SK-N-SH treated with all-trans-retinoic acid at 6 μM for 48 hours (cell line): ENCODE measurements around the gene GLMN.
A peak's percentile ranks its signal among the peaks of the same experiment; 100 is the strongest.
"Not testable (repeated sequence)": the region's sequence is repeated elsewhere in the genome, so short reads cannot be mapped to it uniquely, and the experiment has no call there.

Experiments used
- ATAC-seq: fragments of 200-7000 bp; cut with Tn5 transposase; 3 replicates; pipeline ENCODE4 v1.9.1; 2020; ENCODE audit warnings: mild to moderate bottlenecking, moderate library complexity
- ARNTL ChIP-seq: fragments of 450-650 bp; formaldehyde crosslinking; IDR thresholded peaks from 2 replicates; pipeline ENCODE4 v1.5.0; 2020; ENCODE audit warnings: low read depth, mild to moderate bottlenecking, moderate library complexity, borderline replicate concordance
- CSDC2 ChIP-seq: fragments of 250-450 bp; sonication (Bioruptor Pico); IDR thresholded peaks from 2 replicates; pipeline ENCODE4 v1.5.0; 2020; ENCODE audit warnings: mild to moderate bottlenecking, moderate library complexity
- ESRRG ChIP-seq: fragments of 250-450 bp; sonication (Bioruptor Pico); IDR thresholded peaks from 2 replicates; pipeline ENCODE4 v1.6.1; 2021; ENCODE audit warnings: mild to moderate bottlenecking
- ISL1 ChIP-seq: fragments of 250-450 bp; sonication (Bioruptor Pico); IDR thresholded peaks from 2 replicates; pipeline ENCODE4 v2.1.2; 2022; ENCODE audit warnings: mild to moderate bottlenecking, moderate library complexity
- OSR1 ChIP-seq: fragments of 250-450 bp; sonication (Bioruptor Pico); IDR thresholded peaks from 2 replicates; pipeline ENCODE4 v1.8.0; 2022; ENCODE audit warnings: moderate library complexity, mild to moderate bottlenecking, inconsistent platforms
- PPARA ChIP-seq: fragments of 250-450 bp; sonication (Bioruptor Pico); IDR thresholded peaks from 2 replicates; pipeline ENCODE4 v1.5.0; 2020; ENCODE audit warnings: mild to moderate bottlenecking, borderline replicate concordance
- RARB ChIP-seq: fragments of 250-450 bp; sonication (Bioruptor Pico); IDR thresholded peaks from 2 replicates; pipeline ENCODE4 v1.8.0; 2021; ENCODE audit warnings: mild to moderate bottlenecking, moderate library complexity
- TCF4 ChIP-seq: fragments of 250-450 bp; sonication (Bioruptor Pico); IDR thresholded peaks from 2 replicates; pipeline ENCODE4 v1.8.0; 2021; ENCODE audit warnings: mild to moderate bottlenecking, moderate library complexity, borderline replicate concordance
- ZC3H10 ChIP-seq: fragments of 250-450 bp; sonication (Bioruptor Pico); IDR thresholded peaks from 2 replicates; pipeline ENCODE4 v1.5.1; 2021; ENCODE audit warnings: mild to moderate bottlenecking, moderate library complexity
- ZFP3 ChIP-seq: fragments of 250-450 bp; sonication (Bioruptor Pico); IDR thresholded peaks from 2 replicates; pipeline ENCODE4 v1.5.0; 2020; ENCODE audit warnings: mild to moderate bottlenecking, moderate library complexity
- ZFP30 ChIP-seq: fragments of 450-650 bp; formaldehyde crosslinking; IDR thresholded peaks from 2 replicates; pipeline ENCODE4 v1.5.0; 2022; ENCODE audit warnings: mild to moderate bottlenecking, moderate library complexity
- ZNF565 ChIP-seq: fragments of 450-650 bp; formaldehyde crosslinking; conservative IDR thresholded peaks from 2 replicates; pipeline ENCODE4 v1.5.0; 2020; ENCODE audit warnings: low read depth, mild to moderate bottlenecking, moderate library complexity
- ZNF70 ChIP-seq: fragments of 450-650 bp; formaldehyde crosslinking; IDR thresholded peaks from 2 replicates; pipeline ENCODE4 v1.5.0; 2020; ENCODE audit warnings: mild to moderate bottlenecking, moderate library complexity
- TF ChIP-seq, protein P1 (sequence below): fragments of 250-450 bp; sonication (Bioruptor Pico); IDR thresholded peaks from 2 replicates; pipeline ENCODE4 v1.5.0; 2020; ENCODE audit warnings: mild to moderate bottlenecking, moderate library complexity
- TF ChIP-seq, protein P2 (sequence below): fragments of 250-450 bp; sonication (Bioruptor Pico); IDR thresholded peaks from 2 replicates; pipeline ENCODE4 v1.8.0; 2021; ENCODE audit warnings: low read depth, mild to moderate bottlenecking, moderate library complexity, borderline replicate concordance
- TF ChIP-seq, protein P3 (sequence below): fragments of 250-450 bp; sonication (Bioruptor Pico); IDR thresholded peaks from 2 replicates; pipeline ENCODE4 v1.5.1; 2021; ENCODE audit warnings: mild to moderate bottlenecking, moderate library complexity
- TF ChIP-seq, protein P4 (sequence below): fragments of 250-450 bp; sonication (Bioruptor Pico); IDR thresholded peaks from 2 replicates; pipeline ENCODE4 v1.8.0; 2020; ENCODE audit warnings: mild to moderate bottlenecking, moderate library complexity, borderline replicate concordance
- TF ChIP-seq, protein P5 (sequence below): fragments of 250-450 bp; sonication (Bioruptor Pico); IDR thresholded peaks from 2 replicates; pipeline ENCODE4 v1.5.1; 2020; ENCODE audit warnings: low read depth, mild to moderate bottlenecking, moderate library complexity

The GLMN gene

GRCh38 chr1:92298213-92298572 lies 594 bp downstream of the GLMN start (continued):
- TF ChIP-seq, protein P1, sequence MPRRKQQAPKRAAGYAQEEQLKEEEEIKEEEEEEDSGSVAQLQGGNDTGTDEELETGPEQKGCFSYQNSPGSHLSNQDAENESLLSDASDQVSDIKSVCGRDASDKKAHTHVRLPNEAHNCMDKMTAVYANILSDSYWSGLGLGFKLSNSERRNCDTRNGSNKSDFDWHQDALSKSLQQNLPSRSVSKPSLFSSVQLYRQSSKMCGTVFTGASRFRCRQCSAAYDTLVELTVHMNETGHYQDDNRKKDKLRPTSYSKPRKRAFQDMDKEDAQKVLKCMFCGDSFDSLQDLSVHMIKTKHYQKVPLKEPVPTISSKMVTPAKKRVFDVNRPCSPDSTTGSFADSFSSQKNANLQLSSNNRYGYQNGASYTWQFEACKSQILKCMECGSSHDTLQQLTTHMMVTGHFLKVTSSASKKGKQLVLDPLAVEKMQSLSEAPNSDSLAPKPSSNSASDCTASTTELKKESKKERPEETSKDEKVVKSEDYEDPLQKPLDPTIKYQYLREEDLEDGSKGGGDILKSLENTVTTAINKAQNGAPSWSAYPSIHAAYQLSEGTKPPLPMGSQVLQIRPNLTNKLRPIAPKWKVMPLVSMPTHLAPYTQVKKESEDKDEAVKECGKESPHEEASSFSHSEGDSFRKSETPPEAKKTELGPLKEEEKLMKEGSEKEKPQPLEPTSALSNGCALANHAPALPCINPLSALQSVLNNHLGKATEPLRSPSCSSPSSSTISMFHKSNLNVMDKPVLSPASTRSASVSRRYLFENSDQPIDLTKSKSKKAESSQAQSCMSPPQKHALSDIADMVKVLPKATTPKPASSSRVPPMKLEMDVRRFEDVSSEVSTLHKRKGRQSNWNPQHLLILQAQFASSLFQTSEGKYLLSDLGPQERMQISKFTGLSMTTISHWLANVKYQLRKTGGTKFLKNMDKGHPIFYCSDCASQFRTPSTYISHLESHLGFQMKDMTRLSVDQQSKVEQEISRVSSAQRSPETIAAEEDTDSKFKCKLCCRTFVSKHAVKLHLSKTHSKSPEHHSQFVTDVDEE (CRISPR knock-in tag), result no peak
- TF ChIP-seq ESRRG (CRISPR knock-in tag) (no peak), CSDC2 (CRISPR knock-in tag) (no peak)
- TF ChIP-seq, protein P2, sequence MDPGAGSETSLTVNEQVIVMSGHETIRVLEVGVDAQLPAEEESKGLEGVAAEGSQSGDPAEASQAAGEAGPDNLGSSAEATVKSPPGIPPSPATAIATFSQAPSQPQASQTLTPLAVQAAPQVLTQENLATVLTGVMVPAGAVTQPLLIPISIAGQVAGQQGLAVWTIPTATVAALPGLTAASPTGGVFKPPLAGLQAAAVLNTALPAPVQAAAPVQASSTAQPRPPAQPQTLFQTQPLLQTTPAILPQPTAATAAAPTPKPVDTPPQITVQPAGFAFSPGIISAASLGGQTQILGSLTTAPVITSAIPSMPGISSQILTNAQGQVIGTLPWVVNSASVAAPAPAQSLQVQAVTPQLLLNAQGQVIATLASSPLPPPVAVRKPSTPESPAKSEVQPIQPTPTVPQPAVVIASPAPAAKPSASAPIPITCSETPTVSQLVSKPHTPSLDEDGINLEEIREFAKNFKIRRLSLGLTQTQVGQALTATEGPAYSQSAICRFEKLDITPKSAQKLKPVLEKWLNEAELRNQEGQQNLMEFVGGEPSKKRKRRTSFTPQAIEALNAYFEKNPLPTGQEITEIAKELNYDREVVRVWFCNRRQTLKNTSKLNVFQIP (CRISPR knock-in tag), result no peak
- TF ChIP-seq, all 23 proteins: peak for 0

DNA sequence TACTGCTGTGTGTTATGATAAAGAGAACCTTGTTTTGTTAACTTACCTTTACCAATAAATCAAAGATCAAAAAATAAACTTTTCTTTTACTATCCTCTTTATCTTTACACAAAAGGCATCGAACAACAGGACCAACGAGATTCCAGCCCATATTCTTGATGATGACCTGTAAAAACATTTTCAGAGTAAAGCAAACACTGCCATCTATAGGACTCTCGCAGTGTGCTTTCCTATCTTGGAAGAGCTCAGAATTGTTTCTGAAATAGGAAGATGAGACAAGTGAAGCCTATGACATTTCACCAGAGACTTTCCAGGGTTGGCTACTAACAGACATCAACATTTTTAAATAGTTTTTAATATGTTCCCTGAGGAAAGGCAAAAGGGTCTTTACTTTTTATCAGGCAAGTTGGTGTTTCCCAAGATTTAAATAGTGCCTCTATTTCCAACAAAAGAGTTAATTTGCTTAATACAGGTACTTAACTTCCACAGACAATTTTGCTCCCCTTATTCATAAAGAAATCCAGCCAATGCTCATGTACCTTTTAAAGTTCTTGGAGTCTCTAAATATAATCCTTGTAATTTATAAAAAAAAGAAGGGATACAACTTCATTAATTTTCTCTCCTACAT lies 7.3 kb downstream of the GLMN start:
- TF ChIP-seq CSDC2 (CRISPR knock-in tag), result no peak
- TF ChIP-seq ZNF565 (CRISPR knock-in tag), result no peak
- TF ChIP-seq, protein P3, sequence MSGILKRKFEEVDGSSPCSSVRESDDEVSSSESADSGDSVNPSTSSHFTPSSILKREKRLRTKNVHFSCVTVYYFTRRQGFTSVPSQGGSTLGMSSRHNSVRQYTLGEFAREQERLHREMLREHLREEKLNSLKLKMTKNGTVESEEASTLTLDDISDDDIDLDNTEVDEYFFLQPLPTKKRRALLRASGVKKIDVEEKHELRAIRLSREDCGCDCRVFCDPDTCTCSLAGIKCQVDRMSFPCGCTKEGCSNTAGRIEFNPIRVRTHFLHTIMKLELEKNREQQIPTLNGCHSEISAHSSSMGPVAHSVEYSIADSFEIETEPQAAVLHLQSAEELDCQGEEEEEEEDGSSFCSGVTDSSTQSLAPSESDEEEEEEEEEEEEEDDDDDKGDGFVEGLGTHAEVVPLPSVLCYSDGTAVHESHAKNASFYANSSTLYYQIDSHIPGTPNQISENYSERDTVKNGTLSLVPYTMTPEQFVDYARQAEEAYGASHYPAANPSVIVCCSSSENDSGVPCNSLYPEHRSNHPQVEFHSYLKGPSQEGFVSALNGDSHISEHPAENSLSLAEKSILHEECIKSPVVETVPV (CRISPR knock-in tag), result no peak
- TF ChIP-seq ZFP3, result no peak
- peak; percentile 89 for ATAC-seq

GRCh38 chr1:92281411-92281810 lies 17.4 kb downstream of the GLMN start:
- ATAC-seq, result not testable (repeated sequence)

DNA sequence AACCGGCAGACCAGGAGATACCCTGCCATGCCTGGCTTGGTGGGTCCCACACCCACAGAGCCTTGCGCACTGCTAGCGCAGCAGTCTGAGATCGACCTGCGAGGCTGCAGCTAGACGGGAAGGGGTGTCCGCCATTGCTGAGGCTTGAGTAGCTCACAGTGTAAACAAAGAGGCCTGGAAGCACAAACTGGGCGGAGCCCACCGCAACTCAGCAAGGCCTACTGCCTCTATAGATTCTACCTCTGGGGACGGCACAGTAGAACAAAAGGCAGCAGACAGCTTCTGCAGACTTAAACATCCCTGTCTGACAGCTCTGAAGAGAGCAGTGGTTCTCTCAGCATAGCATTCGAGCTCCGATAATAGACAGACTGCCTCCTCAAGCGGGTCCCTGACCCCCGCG lies 19.0 kb downstream of the GLMN start:
- not testable (repeated sequence) for ATAC-seq

DNA sequence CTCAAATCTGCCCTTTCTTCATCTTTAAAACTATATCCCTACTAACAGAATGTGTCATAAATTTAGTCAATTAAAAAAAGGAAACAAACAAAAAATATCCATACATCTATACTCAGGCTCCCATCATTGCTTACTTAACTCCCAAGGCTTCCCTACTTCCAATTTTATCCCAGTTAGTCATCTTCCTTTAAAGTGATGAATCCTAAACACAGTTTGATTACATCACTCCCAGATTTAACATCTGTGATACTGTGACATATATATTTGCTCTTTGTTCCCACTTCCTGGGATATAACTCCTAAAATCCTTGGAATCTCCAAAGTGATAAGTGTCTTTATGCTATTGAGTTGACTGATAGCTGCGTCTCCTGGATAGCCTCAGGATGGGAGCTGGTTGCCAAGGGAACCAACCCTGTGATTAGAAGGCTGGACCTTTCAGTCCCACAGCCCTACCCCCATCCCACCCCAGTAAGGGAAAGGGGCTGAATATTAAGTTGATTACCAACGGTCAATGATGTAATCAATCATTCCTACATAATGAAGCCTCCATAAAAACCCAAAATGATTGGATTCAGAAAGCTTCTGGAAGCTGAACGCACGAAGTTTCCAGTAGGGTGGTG lies 21.6 kb downstream of the GLMN start:
- no peak for ATAC-seq
- TF ChIP-seq ESRRG (CRISPR knock-in tag), result no peak
- TF ChIP-seq, protein P2 (CRISPR knock-in tag), result no peak

- TF ChIP-seq RARB (CRISPR knock-in tag) (no peak), ZNF70 (CRISPR knock-in tag) (no peak), ZNF565 (CRISPR knock-in tag) (no peak), PPARA (CRISPR knock-in tag) (no peak), ESRRG (CRISPR knock-in tag) (no peak), ISL1 (CRISPR knock-in tag) (no peak), OSR1 (CRISPR knock-in tag) (no peak), ZC3H10 (CRISPR knock-in tag) (no peak), ARNTL (CRISPR knock-in tag) (no peak), ZFP30 (CRISPR knock-in tag) (no peak), TCF4 (CRISPR knock-in tag) (no peak)
- TF ChIP-seq, protein P4, sequence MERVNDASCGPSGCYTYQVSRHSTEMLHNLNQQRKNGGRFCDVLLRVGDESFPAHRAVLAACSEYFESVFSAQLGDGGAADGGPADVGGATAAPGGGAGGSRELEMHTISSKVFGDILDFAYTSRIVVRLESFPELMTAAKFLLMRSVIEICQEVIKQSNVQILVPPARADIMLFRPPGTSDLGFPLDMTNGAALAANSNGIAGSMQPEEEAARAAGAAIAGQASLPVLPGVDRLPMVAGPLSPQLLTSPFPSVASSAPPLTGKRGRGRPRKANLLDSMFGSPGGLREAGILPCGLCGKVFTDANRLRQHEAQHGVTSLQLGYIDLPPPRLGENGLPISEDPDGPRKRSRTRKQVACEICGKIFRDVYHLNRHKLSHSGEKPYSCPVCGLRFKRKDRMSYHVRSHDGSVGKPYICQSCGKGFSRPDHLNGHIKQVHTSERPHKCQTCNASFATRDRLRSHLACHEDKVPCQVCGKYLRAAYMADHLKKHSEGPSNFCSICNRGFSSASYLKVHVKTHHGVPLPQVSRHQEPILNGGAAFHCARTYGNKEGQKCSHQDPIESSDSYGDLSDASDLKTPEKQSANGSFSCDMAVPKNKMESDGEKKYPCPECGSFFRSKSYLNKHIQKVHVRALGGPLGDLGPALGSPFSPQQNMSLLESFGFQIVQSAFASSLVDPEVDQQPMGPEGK (CRISPR knock-in tag), result no peak
- TF ChIP-seq, protein P5, sequence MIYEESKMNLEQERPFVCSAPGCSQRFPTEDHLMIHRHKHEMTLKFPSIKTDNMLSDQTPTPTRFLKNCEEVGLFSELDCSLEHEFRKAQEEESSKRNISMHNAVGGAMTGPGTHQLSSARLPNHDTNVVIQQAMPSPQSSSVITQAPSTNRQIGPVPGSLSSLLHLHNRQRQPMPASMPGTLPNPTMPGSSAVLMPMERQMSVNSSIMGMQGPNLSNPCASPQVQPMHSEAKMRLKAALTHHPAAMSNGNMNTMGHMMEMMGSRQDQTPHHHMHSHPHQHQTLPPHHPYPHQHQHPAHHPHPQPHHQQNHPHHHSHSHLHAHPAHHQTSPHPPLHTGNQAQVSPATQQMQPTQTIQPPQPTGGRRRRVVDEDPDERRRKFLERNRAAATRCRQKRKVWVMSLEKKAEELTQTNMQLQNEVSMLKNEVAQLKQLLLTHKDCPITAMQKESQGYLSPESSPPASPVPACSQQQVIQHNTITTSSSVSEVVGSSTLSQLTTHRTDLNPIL (CRISPR knock-in tag), result no peak
- TF ChIP-seq, protein P3 (CRISPR knock-in tag), result no peak
- ATAC-seq, result no peak
Measured at GRCh38 chr1:92276082-92276481, 22.7 kb downstream of the GLMN start.
